Fibroblast of peridontal ligament (primary cell): ENCODE data around the gene HP1BP3.

Experiments used
- DNase-seq: peaks from one replicate; pipeline ENCODE4 v3.0.0-alpha.2; 2010; ENCODE audit errors: extremely low read depth

HP1BP3 gene

DNA sequence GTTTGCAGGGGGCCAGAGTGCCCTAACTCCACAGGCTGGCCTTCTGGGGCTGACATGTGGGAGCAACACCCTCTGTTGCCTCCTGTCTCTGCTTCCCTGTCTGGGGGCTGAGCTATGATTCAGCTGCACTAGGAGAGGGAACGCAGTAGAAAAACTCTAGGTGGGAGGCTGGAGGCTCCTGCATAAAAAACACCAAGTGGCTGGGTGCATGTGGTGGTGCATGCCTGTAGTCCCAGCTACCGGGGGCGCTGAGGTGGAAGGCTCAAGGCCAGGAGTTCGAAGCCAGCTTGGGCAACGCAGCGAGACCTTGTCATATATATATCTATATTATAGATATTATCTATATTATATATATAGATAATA lies 74.9 kb downstream of the HP1BP3 start:
- no peak for DNase-seq

- no peak for DNase-seq
Observed at GRCh38 chr1:20711285-20712214, 75.6 kb downstream of the HP1BP3 start.

- DNase-seq: no peak
Observed at GRCh38 chr1:20710469-20711284, 76.4 kb downstream of the HP1BP3 start.

DNA sequence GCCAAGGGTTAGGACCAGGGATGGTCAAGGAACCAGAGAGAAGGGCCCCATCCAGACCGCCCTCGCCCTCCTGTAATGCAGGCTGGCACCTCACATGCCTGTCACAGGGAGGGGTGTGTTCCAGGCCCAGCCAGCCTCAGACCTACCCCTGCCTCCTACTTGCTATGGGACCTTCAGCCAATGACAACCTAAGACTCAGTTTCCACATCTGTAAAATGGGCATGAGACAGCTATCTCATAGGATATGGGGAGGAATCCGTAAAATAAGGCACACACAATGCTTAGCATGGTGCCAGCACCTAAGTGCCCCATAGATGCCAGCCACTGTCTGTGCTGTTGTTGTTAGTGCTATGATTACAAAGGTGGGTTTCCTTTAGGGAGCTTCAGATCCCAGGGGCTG lies 77.2 kb downstream of the HP1BP3 start:
- no peak for DNase-seq

GRCh38 chr1:20708891-20709290 lies 78.2 kb downstream of the HP1BP3 start:
- no peak for DNase-seq

DNA sequence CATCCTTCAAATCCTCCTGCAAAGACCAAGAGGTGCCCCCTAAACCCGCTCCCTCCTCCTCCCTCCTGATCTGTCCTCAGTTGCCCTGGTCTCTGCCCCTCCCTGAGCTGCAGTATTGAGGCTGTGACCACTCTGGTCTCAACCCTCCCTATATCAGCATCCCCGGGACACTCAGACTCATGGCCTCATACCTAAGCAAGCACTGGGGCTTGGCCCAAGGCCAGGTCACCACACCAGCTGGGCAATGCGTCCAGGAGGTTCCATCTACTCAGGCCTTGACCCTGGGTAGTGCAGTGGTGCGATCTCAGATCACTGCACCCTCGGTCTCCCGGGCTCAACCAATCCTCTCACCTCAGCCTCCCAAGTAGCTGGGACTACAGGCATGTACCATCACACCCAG lies 79.0 kb downstream of the HP1BP3 start:
- no peak for DNase-seq

DNA sequence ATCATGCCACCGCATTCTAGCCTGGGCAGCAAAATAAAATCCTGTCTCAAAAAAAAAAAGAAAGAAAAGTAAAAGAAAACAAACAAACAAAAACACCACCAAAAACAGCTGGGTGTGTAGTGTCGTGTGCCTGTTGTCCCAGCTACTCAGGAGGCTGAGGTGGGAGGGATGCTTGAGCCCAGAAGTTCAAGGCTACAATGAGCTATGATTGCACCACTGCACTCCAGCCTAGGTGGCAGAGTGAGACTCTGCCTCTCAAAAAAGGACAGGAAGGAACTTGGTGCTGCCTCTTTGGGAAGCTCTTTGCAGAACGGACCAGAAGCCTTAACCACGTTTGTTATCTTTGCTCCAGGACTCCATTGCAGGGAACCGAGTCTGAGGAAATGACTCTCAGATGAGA lies 80.3 kb downstream of the HP1BP3 start:
- no peak for DNase-seq

DNA sequence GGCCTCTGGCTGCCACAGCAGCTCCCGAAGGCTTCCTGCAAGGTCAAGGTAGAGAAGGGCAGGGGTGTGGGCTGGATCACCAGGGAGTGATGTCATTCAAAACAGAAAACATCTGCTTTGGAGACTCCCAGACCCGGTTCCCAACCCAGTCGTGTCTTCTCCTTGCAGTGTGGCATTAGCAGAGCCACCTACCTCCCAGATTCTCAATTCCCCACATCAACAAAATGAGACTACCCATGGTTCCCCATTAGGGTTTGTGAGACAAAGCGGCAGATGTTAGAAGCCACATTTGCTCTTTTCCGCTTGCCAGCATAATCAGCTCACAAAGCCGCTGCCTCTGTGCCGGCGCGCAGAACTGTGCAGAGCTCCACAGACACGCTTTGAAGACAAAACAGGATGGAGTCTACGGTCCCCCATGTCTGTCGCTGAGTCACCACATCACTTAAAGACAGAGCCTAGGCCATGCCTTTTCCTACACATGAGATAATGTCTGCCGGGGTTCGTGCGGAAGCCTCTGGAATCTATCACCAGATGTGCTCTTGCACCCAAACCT lies 81.8 kb downstream of the HP1BP3 start:
- DNase-seq: no peak

DNA sequence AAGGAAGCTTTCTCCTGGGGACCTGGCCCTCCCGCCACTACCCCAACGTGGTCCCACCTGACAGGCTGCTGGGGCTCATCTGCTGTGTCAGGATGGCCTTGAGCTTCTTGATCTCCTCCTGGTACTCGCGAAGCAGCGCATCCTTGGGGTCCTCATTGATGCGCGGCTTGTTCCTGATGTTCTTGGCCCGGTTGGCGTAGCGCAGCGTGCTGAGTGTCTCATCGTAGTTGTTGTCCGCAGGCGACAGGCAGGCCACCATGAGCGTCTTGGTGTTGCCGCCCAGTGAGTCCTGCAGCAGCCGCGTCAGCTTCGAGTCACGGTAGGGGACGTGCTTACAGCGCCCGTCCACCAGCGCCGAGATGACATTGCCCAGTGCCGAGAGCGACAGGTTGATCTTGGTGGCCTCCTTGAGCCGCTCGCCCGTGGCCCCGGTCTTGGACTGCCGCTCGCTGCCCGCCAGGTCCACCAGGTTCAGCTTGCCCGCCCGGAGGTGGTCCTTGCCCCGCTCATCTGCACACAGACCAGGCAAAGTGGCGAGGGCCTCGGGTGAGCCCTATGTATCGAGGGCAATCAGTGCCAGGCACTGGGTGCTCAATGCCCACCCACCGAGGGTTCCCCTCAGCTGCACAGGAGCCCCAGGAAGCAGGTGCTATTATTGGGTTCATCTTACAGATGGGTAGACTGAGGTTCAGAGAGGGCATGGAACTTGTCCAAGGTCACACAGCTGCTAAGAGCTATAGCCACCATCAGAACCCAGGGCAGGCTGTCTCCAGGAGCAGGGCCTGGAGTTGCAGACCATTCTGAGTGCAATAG lies 82.5 kb downstream of the HP1BP3 start:
- no peak for DNase-seq

DNA sequence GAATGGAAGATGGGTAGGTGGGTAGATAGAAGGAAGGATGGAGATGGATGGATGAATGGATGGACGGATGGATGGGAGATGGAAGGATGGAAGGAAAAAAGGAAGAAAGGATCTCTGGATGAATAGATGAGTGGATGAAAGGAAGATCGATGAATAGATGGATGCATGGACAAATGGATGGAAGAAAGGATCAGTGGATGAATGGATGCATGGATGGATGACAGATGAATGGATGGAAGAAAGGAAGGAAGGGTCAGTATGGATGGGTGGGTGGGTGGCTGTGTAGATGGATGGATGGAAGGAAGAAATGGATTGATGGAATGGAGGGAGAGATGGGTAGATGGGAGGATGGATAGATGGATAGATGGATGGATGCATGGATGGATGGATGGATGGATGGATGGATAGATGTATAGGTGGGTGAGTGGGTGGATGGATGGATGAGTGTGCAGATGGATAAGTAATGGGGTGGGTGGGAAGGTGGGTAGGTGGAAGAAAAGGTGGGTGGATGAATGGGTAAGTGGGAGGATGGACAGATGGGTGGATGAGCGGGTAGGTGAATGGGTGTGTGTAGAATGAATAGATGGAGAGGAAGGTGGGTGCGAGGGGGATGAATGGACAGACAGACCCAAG lies 83.9 kb downstream of the HP1BP3 start:
- DNase-seq: no peak

DNA sequence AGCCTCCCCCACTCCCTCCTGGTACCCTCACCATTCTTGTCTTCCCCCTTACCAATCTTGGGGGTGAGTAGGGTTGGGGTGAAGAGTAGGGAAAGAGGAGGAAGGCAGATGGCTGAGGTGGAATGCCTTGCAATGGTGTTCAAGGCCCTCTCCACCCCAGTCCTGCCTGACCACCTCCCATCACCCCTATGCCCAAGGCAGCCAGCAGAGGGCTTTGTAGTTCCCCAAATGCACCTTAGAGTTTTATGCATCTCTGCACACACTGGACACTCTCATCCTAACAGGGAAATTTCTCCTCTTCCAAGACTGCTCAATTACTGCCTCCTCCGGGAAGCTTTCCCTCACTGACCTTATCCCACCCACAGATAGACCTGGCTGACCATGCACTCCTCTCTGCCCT lies 84.7 kb downstream of the HP1BP3 start:
- peak; percentile 19 for DNase-seq

DNA sequence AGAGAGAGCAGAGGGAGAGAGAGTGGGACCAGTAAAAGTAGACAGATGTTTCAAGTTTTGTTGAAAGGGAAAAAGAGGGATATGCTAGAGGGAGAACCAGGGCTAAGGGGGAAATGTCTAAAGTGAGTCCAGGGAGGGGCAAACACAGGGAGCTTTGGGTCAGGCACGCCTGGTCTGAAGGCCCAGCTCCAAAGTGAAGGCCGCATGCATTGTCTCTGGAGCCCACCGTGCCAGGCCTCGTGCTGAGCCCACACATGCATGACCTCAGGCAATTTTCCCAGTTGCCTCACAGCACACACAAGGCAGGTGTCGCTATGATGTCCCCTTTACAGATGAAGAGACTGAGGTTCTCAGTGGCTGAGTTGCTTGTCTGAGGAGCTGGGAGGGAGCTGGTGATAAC lies 85.3 kb downstream of the HP1BP3 start:
- no peak for DNase-seq

DNA sequence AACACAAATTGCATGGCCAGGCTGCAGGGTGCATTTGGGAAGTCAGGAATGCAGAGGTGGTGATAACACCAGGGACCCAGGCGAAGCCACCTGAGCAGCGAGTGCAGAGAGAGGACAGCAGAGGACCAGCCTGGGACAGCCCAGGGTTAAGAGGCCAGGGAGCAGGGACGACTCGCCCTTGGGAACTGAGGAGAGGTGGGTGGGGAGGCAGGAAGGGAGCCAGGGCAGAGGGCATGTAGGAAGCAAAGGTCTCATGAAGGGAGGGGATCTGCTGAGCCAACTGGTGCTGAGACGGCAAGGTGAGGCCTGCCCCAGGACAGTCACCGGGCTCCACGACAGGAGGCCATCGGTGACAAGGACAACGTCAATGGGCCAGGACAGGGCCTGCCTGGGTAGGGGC lies 85.7 kb downstream of the HP1BP3 start:
- DNase-seq: no peak

- DNase-seq: no peak
Observed at GRCh38 chr1:20700636-20701215, 86.4 kb downstream of the HP1BP3 start.

DNA sequence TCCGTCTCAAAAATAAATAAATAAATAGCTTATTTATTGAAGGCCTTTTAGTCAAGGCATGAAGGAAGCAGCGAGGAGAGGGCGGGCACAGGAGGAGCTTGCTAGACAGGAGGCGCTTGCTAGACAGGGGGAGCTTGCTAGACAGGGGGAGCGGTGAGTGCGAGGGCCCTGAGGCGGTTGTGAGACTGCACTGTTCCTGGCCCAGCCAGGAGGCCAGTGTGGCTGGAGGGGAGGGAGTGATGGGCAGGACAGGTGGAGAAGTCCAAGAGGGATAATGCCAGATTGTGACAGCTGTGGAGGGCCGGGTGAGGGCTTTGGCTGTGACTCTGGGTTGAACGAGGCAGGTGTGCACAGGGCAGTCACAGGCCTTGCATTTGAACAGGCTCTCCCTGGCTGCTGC lies 87.5 kb downstream of the HP1BP3 start:
- DNase-seq: no peak

GRCh38 chr1:20698195-20698910 lies 88.8 kb downstream of the HP1BP3 start:
- DNase-seq: peak; percentile 41

GRCh38 chr1:20697563-20697962 lies 89.5 kb downstream of the HP1BP3 start:
- DNase-seq: no peak

DNA sequence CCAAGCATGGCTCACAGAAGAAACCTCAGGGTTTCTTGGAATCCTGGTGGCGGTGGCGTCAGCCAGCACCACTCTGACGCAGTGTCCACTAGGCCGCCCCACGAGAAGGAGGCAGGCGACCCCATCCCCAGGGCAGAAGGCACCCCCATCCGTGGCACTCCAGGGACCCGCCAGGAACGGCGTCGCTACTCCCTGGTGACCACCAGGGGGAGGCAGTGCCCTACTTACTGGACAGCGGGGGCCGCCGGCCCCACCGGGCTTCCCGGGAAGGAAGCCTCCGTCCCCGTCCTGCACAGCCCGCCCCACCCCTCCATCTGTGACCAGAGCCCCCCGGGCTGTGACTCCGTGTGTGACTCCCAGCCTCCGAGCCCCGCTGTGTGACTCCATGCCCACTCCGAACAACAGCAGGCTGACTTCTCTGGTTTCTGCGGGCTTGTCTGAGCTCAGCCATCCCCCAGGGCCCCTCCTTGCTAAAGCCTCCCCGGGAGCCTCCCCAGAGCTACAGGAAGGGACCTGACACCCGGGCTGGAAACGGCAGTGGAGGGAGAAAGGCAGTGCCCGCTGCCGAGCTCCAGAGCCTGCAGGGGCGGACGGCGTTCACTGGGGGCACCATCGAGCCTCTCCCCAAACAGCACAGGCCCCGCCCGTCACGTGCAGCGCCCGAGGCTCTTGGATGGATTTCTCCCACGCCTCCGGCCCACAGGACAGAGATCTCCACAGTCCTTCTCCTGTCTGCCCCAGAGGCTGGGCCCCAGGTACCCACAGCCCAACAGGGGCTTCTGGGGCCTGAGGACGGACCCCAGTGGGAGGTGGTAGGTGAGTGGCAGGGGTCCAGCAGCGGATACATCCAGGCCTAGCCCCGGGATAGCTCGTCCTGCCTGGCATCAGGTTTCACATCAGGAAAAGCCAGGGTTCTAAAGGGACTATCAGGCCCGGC lies 90.4 kb downstream of the HP1BP3 start:
- peak; percentile 89 for DNase-seq

DNA sequence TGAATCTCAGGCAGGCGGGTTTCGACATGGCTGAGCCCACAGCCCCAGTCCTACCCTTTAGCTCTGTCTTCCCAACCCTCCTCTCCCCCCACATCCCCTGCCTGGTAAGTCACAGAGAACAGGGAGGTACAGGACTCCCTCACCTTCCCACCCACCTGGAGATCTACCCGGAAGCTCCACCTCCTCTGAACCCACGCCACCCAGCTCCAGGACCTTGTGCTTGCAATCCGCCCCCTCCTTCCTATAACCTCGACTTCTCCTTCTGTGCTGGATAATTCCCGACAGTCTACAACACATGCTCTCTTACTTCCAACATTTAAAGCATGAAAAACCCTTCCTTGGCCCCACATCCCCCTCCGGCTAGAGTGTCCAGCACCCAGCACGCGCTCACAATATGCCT lies 91.6 kb downstream of the HP1BP3 start:
- no peak for DNase-seq
